Activated CD8-positive, alpha-beta T cell treated with anti-CD3 and anti-CD28 coated beads for 36 hours (primary cell): ENCODE data around the gene SCYGR6. TPM values are rescaled to one million over a fixed set of nuclear protein-coding genes. Genes with fewer than 3 reads are reported as not detected.

ENCODE experiments used
- ATAC-seq: fragments of 200-7000 bp; cut with Tn5 transposase; one replicate; pipeline ENCODE4 v1.10.0; 2021; ENCODE audit warnings: mild to moderate bottlenecking, moderate library complexity
- CTCF ChIA-PET: fragments of 350-600 bp; sonication (Branson Sonifier 250); formaldehyde crosslinking; loops from one replicate; lab custom pipeline; 2021; ENCODE audit warnings: antibody characterized with exemption; lab: Charles Lee
- POLR2A ChIA-PET: fragments of 350-600 bp; sonication (Branson Sonifier 250); formaldehyde crosslinking; loops from one replicate; lab custom pipeline; 2021; ENCODE audit warnings: antibody characterized with exemption; lab: Charles Lee
- DNase-seq: peaks from one replicate; pipeline ENCODE4 v3.0.0-alpha.2; 2020
- H3K27ac Mint-ChIP-seq: one replicate; pipeline ENCODE4 v1.8.0; 2021; ENCODE audit warnings: mild to moderate bottlenecking, mixed read lengths
- H3K27me3 Mint-ChIP-seq: one replicate; pipeline ENCODE4 v1.8.0; 2021; ENCODE audit warnings: mixed read lengths
- H3K36me3 Mint-ChIP-seq: one replicate; pipeline ENCODE4 v1.8.0; 2021; ENCODE audit warnings: low read depth, mixed read lengths
- H3K4me1 Mint-ChIP-seq: one replicate; pipeline ENCODE4 v1.8.0; 2021; ENCODE audit warnings: low read depth, mixed read lengths
- H3K4me3 Mint-ChIP-seq: one replicate; pipeline ENCODE4 v1.8.0; 2021; ENCODE audit warnings: mild to moderate bottlenecking, moderate library complexity, mixed read lengths
- H3K9me3 Mint-ChIP-seq: one replicate; pipeline ENCODE4 v1.8.0; 2021; ENCODE audit warnings: mixed read lengths
- CTCF ChIP-seq: fragments of 200-600 bp; IDR thresholded peaks from one replicate; pipeline ENCODE4 v1.8.0; 2022; ENCODE audit warnings: antibody characterized with exemption, mild to moderate bottlenecking
- intact Hi-C: fragments of 100-400 bp; cut with micrococcal nuclease; formaldehyde crosslinking; loops from one replicate; pipeline ENCODE4 v1.10.0; 2022
- total RNA-seq, 2 experiments: library from RNA; stranded (reverse); gene quantifications; one replicate each; pipeline ENCODE4 v1.2.3, GENCODE V29; 2021

SCYGR6 gene, protein sequence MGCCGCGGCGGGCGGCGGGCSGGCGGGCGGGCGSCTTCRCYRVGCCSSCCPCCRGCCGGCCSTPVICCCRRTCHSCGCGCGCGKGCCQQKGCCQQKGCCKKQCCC
- not detected for total RNA-seq

DNA sequence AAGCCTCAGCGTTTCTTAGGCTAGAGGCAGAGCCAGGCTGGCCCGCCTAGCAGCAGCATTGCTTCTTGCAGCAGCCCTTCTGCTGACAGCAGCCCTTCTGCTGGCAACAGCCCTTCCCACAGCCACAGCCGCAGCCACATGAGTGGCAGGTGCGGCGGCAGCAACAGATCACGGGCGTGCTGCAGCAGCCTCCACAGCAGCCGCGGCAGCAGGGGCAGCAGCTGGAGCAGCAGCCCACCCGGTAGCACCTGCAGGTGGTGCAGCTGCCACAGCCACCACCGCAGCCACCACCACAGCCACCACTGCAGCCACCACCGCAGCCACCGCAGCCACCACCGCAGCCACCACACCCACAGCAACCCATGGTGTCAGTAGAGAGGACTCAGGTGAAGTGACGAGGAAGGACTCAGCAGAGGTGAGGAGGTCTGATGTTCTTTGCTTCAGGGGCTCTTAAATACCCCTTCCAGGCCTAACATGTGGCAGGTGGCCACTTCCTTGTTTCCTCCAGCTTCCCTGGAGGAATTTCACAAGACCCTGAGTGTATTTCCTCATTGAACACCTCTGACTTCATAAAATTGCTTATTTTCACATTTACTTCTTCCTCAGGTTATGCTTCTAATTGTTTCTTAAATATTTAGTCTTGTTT, at the start of gene SCYGR6:
SCYGR6 (minus strand) TSS at position 364 of the 646 bp plus-strand sequence; CDS start at position 364, 0 bp downstream.
- intact Hi-C loops = no loop called here
- H3K27me3 Mint-ChIP-seq = peaks cover 10% of the 10 kb centered on the region
- ATAC-seq = no peak
- H3K36me3 Mint-ChIP-seq = no peaks in the 10 kb centered on the region
- no peaks in the 10 kb centered on the region for H3K4me1 Mint-ChIP-seq
- H3K9me3 Mint-ChIP-seq = no peaks in the 10 kb centered on the region
- no peak for TF ChIP-seq CTCF
- ChIA-PET CTCF (no interaction called here), POLR2A (no interaction called here)
- no peak for DNase-seq
- no peak within 1 kb of the TSS for H3K27ac Mint-ChIP-seq
- H3K4me3 Mint-ChIP-seq = no peak within 1 kb of the TSS

DNA sequence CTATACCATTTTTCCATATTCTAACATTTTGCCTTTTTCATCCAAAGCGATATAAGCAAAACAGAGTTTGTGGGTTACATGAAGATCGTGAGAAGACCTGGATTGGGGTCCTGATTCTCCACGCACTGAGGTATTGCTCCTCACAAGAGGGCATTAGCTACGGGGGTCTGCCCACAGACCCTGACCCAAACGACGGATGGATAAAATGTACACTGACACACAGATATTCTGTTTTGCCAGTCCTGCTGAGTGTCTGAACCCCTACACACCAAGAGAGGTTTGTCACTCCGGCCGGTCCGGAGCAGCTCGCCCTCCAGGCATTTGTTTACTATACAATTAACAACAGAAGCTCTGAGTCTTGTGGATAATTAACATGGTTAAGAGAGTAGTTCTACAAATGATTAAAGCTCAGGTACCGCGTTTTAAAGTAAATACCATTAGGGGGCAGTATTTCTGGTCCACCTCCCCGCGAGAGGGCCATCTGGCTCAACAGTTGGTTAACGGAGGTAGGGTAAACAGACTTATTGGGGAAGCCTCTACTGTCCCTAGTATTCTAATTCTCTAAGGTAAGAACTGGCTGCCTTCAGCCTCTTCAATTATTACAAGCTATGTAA, 49.6 kb upstream of the SCYGR6 start:
- Mint-ChIP-seq H3K27ac (peak overlapping the region; percentile 26), H3K27me3 (no peaks in the 10 kb centered on the region), H3K36me3 (no peaks in the 10 kb centered on the region), H3K4me1 (peaks cover 20% of the 10 kb centered on the region), H3K4me3 (no peak overlapping the region), H3K9me3 (no peaks in the 10 kb centered on the region)
- peak; percentile 46 for TF ChIP-seq CTCF
- POLR2A ChIA-PET = no interaction called here
- peak; percentile 24 for ATAC-seq
- DNase-seq = peak; percentile 30
- CTCF ChIA-PET = interaction anchor here (0.8 to 2.9 kb wide), 10 partner anchors 8 to 472 kb away, joined by 3 to 17 read pairs (median 4); partner anchors contain the start of gene CCL20
- intact Hi-C loops = no loop called here

DNA sequence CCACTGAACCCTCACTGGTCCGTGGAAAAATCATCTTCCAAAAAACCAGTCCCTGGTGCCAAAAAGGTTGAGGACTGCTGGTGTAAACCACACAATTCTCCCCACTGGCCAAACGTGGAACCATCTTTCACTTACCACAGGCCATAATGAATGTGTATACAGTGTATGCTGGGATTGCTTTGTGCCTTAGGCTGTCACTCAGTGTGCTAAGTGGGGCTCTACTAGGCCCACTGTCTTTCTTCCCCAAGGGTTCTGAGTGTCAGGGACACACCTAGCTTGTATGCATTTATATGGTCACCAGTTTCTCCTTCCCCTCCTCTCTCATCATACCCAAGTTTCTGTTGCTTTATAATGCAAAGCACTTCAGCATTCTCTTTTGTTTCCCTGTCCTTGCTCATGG, 48.4 kb upstream of the SCYGR6 start:
- DNase-seq (no peak), ATAC-seq (no peak)
- Mint-ChIP-seq H3K4me1 (peaks cover 20% of the 10 kb centered on the region), H3K9me3 (no peaks in the 10 kb centered on the region), H3K27ac (no peak overlapping the region), H3K36me3 (no peaks in the 10 kb centered on the region), H3K27me3 (no peaks in the 10 kb centered on the region), H3K4me3 (no peak overlapping the region)
- CTCF ChIA-PET = interaction anchor here (1.5 to 2.5 kb wide), 2 partner anchors 41 to 115 kb away, joined by 4 to 6 read pairs; partner anchors contain the start of gene CCL20
- POLR2A ChIA-PET = no interaction called here
- intact Hi-C loops = no loop called here
- no peak for TF ChIP-seq CTCF

GRCh38 chr2:227772197-227772661, 47.7 kb upstream of the SCYGR6 start:
- ChIA-PET CTCF (interaction anchor here (2.5 kb wide), 1 partner anchor 114 kb away, joined by 6 read pairs; no protein-coding TSS in a partner anchor), POLR2A (no interaction called here)
- Mint-ChIP-seq H3K27ac (no peak overlapping the region), H3K36me3 (no peaks in the 10 kb centered on the region), H3K27me3 (no peaks in the 10 kb centered on the region), H3K4me3 (no peak overlapping the region), H3K4me1 (peaks cover 20% of the 10 kb centered on the region), H3K9me3 (no peaks in the 10 kb centered on the region)
- intact Hi-C loops = no loop called here
- ATAC-seq (no peak), DNase-seq (no peak)
- no peak for TF ChIP-seq CTCF

DNA sequence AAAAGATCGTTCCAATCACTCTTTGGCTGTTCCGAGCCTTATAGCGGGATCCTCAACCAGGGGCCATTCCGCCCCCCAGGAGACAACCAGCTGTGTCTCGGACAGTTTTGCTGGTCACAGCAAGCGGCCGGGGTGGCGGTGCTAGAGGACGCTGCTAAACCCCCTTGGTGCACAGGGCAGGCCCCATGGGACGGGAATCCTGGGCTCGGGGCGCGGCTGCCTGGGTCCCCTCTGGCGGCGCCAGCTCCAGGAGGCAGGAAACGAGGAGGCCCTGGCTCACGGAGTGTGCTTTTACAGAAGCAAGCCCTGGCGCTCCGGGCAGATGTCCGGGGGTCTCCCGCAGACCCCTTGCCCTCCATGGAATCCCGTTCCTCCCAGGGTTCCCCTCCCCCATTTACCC, 43.3 kb upstream of the SCYGR6 start:
- Mint-ChIP-seq H3K9me3 (no peaks in the 10 kb centered on the region), H3K4me1 (no peaks in the 10 kb centered on the region), H3K27ac (no peak overlapping the region), H3K4me3 (no peak overlapping the region), H3K36me3 (no peaks in the 10 kb centered on the region), H3K27me3 (no peaks in the 10 kb centered on the region)
- DNase-seq = no peak
- ChIA-PET CTCF (interaction anchor here (0.7 to 3.9 kb wide), 4 partner anchors 13 to 110 kb away, joined by 4 to 65 read pairs (median 10); no protein-coding TSS in a partner anchor), POLR2A (no interaction called here)
- intact Hi-C loops = loop anchor here (10.0 kb wide), 3 partner anchors 283 to 643 kb away; no protein-coding TSS in a partner anchor
- ATAC-seq = no peak
- TF ChIP-seq CTCF = no peak
